ENCODE measurements around the gene RTN1.

DNA sequence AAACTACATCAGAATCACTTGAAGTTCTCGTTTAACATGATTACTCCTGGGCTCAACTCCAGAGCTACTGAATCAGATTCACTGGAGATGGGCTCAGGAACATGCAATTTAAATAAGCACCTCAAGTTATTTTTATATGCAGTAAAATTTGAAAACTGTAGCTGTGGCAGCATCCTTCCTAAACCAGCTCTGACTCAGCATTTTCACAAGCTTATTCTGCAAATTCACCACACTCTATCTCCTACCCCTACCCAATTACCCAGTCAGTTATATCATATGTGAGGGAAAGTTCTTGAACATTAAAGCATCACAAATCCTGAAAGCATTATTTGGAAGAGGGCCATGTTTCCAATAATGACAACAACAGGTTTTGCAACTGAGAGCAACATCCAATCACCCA, 25.1 kb upstream of the RTN1 start:
- no peak for TF ChIP-seq EZH2phosphoT487 (IDR thresholded peaks at IDR 0.05; ENCODE audit: insufficient read depth, low read depth)
- no peak for TF ChIP-seq EZH2 (IDR thresholded peaks at IDR 0.05; ENCODE audit: insufficient read depth, poor library complexity, severe bottlenecking)

All from GM23248 (cell line).